Neural cell (in vitro differentiated cells): ENCODE data around the gene KRTAP20-1. TPM values are rescaled to one million over a fixed set of nuclear protein-coding genes. Genes with fewer than 3 reads are reported as not detected.

ENCODE experiments used
- H2AFZ ChIP-seq: fragments of 200-600, 300-800 bp; sonication (generic), shearing (Covaris generic); 2 replicates; pipeline ENCODE4 v1.6.0; 2014; ENCODE audit warnings: low read depth, mild to moderate bottlenecking, antibody characterized with exemption, low read length, moderate library complexity
- H3F3A ChIP-seq: fragments of 200-600 bp; shearing (Covaris generic); 2 replicates; pipeline ENCODE4 v1.6.1; 2016; ENCODE audit warnings: mild to moderate bottlenecking, moderate library complexity, mixed read lengths, antibody characterized with exemption, low read length; ENCODE audit not compliant: insufficient read depth, poor library complexity, severe bottlenecking
- H3K27ac ChIP-seq: fragments of 200-600, 300-800 bp; sonication (generic), shearing (Covaris generic); 2 replicates; pipeline ENCODE4 v1.5.1; 2014; ENCODE audit warnings: mild to moderate bottlenecking, low read length, moderate library complexity
- H3K27me3 ChIP-seq: fragments of 300-800, 200-600 bp; sonication (generic), shearing (Covaris generic); 2 replicates; pipeline ENCODE4 v1.6.0; 2014; ENCODE audit warnings: mild to moderate bottlenecking, low read depth, low read length, moderate library complexity; ENCODE audit not compliant: insufficient read depth
- H3K36me3 ChIP-seq: fragments of 300-800, 200-600 bp; sonication (generic), shearing (Covaris generic); 2 replicates; pipeline ENCODE4 v1.5.1; 2014; ENCODE audit warnings: mild to moderate bottlenecking, antibody characterized with exemption, low read length, moderate library complexity; ENCODE audit not compliant: insufficient read depth
- H3K4me2 ChIP-seq: fragments of 300-800, 200-600 bp; sonication (generic), shearing (Covaris generic); 2 replicates; pipeline ENCODE4 v1.6.0; 2014; ENCODE audit warnings: mild to moderate bottlenecking, low read length
- H3K4me3 ChIP-seq: fragments of 300-800, 200-600 bp; sonication (generic), shearing (Covaris generic); 2 replicates; pipeline ENCODE4 v1.5.1; 2014; ENCODE audit warnings: mild to moderate bottlenecking, low read length, moderate library complexity
- H3K79me2 ChIP-seq: fragments of 200-600 bp; shearing (Covaris generic); replicated peaks from 2 replicates; pipeline ENCODE4 v1.6.0; 2014; ENCODE audit warnings: mild to moderate bottlenecking, low read length, moderate library complexity; ENCODE audit not compliant: insufficient read depth
- H3K9ac ChIP-seq: fragments of 300-800, 200-600 bp; sonication (generic), shearing (Covaris generic); 2 replicates; pipeline ENCODE4 v1.6.1; 2016; ENCODE audit warnings: mild to moderate bottlenecking, low read length, mixed read lengths
- H3K9me2 ChIP-seq: fragments of 200-600 bp; shearing (Covaris generic); 2 replicates; pipeline ENCODE4 v1.6.1; 2016; ENCODE audit warnings: mild to moderate bottlenecking, low read length, mixed read lengths; ENCODE audit not compliant: insufficient read depth
- H3K9me3 ChIP-seq: fragments of 200-600, 300-800 bp; sonication (generic), shearing (Covaris generic); 2 replicates; pipeline ENCODE4 v1.6.1; 2016; ENCODE audit warnings: mild to moderate bottlenecking, mixed run types, low read length, moderate library complexity, mixed read lengths
- H4K20me1 ChIP-seq: fragments of 200-600 bp; shearing (Covaris generic); 2 replicates; pipeline ENCODE4 v1.6.1; 2016; ENCODE audit warnings: mild to moderate bottlenecking, mixed run types; ENCODE audit not compliant: insufficient read depth
- EP300 ChIP-seq: fragments of 450-650 bp; conservative IDR thresholded peaks from 2 replicates; pipeline ENCODE4 v1.6.1; 2014; ENCODE audit warnings: antibody characterized with exemption, mild to moderate bottlenecking, moderate library complexity; ENCODE audit not compliant: poor library complexity, severe bottlenecking
- EZH2 ChIP-seq: fragments of 200-600, 300-800 bp; shearing (Covaris generic), sonication (generic); IDR thresholded peaks from 2 replicates; pipeline ENCODE4 v1.6.1; 2014; ENCODE audit warnings: antibody characterized with exemption, low read length, borderline replicate concordance, mild to moderate bottlenecking; ENCODE audit not compliant: insufficient read depth, poor library complexity, severe bottlenecking
- MXI1 ChIP-seq: fragments of 450-650 bp; conservative IDR thresholded peaks from 2 replicates; pipeline ENCODE4 v1.6.1; 2014; ENCODE audit warnings: antibody characterized with exemption, mild to moderate bottlenecking; ENCODE audit not compliant: poor library complexity, severe bottlenecking
- POLR2AphosphoS5 ChIP-seq: IDR thresholded peaks from 2 replicates; pipeline ENCODE4 v1.6.1; 2012
- RAD21 ChIP-seq: fragments of 450-650 bp; conservative IDR thresholded peaks from 2 replicates; pipeline ENCODE4 v1.6.1; 2014; ENCODE audit warnings: antibody characterized with exemption, mild to moderate bottlenecking, moderate library complexity
- SMC3 ChIP-seq: fragments of 450-650 bp; conservative IDR thresholded peaks from 2 replicates; pipeline ENCODE4 v1.6.1; 2014; ENCODE audit warnings: antibody characterized with exemption, mild to moderate bottlenecking, moderate library complexity; ENCODE audit not compliant: poor library complexity
- TAF1 ChIP-seq: IDR thresholded peaks from 2 replicates; pipeline ENCODE4 v1.6.1; 2012; ENCODE audit warnings: low read depth
- polyA plus RNA-seq: library from polyadenylated mRNA; depleted of rRNA; stranded (reverse); fragments of >200 nt; gene quantifications from 2 replicates; pipeline ENCODE4 v1.2.3, GENCODE V29; 2014
- TF ChIP-seq, protein P1 (sequence below): IDR thresholded peaks from 2 replicates; pipeline ENCODE4 v1.6.1; 2012; ENCODE audit warnings: borderline replicate concordance
- TF ChIP-seq, protein P2 (sequence below): fragments of 450-650 bp; IDR thresholded peaks from 2 replicates; pipeline ENCODE4 v1.5.1; 2014; ENCODE audit warnings: antibody characterized with exemption, mild to moderate bottlenecking, moderate library complexity; ENCODE audit not compliant: poor library complexity, severe bottlenecking

Gene KRTAP20-1
- polyA plus RNA-seq, 1 donor from 2014 or later = not detected

GRCh38 chr21:30625449-30626165 is 9.4 kb downstream of the KRTAP20-1 start:
- Histone ChIP-seq H2AFZ (no peak overlapping the region), H3K79me2 (no peaks in the 10 kb centered on the region), H3K9me2 (no peaks in the 10 kb centered on the region), H3K27ac (no peak overlapping the region), H3K4me2 (no peak overlapping the region), H3K4me3 (no peak overlapping the region), H4K20me1 (no peaks in the 10 kb centered on the region), H3K9me3 (peaks cover 6% of the 10 kb centered on the region), H3K27me3 (no peaks in the 10 kb centered on the region), H3F3A (no peaks in the 10 kb centered on the region), H3K9ac (no peak overlapping the region), H3K36me3 (no peaks in the 10 kb centered on the region)
- TF ChIP-seq POLR2AphosphoS5 (no peak), TAF1 (no peak), RAD21 (no peak), SMC3 (no peak), EP300 (no peak), EZH2 (no peak), MXI1 (no peak)
- TF ChIP-seq, protein P1, sequence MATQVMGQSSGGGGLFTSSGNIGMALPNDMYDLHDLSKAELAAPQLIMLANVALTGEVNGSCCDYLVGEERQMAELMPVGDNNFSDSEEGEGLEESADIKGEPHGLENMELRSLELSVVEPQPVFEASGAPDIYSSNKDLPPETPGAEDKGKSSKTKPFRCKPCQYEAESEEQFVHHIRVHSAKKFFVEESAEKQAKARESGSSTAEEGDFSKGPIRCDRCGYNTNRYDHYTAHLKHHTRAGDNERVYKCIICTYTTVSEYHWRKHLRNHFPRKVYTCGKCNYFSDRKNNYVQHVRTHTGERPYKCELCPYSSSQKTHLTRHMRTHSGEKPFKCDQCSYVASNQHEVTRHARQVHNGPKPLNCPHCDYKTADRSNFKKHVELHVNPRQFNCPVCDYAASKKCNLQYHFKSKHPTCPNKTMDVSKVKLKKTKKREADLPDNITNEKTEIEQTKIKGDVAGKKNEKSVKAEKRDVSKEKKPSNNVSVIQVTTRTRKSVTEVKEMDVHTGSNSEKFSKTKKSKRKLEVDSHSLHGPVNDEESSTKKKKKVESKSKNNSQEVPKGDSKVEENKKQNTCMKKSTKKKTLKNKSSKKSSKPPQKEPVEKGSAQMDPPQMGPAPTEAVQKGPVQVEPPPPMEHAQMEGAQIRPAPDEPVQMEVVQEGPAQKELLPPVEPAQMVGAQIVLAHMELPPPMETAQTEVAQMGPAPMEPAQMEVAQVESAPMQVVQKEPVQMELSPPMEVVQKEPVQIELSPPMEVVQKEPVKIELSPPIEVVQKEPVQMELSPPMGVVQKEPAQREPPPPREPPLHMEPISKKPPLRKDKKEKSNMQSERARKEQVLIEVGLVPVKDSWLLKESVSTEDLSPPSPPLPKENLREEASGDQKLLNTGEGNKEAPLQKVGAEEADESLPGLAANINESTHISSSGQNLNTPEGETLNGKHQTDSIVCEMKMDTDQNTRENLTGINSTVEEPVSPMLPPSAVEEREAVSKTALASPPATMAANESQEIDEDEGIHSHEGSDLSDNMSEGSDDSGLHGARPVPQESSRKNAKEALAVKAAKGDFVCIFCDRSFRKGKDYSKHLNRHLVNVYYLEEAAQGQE = no peak
- TF ChIP-seq, protein P2, sequence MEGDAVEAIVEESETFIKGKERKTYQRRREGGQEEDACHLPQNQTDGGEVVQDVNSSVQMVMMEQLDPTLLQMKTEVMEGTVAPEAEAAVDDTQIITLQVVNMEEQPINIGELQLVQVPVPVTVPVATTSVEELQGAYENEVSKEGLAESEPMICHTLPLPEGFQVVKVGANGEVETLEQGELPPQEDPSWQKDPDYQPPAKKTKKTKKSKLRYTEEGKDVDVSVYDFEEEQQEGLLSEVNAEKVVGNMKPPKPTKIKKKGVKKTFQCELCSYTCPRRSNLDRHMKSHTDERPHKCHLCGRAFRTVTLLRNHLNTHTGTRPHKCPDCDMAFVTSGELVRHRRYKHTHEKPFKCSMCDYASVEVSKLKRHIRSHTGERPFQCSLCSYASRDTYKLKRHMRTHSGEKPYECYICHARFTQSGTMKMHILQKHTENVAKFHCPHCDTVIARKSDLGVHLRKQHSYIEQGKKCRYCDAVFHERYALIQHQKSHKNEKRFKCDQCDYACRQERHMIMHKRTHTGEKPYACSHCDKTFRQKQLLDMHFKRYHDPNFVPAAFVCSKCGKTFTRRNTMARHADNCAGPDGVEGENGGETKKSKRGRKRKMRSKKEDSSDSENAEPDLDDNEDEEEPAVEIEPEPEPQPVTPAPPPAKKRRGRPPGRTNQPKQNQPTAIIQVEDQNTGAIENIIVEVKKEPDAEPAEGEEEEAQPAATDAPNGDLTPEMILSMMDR = no peak

- Histone ChIP-seq H3K27ac (no peak overlapping the region), H3K9ac (no peak overlapping the region), H3K79me2 (no peaks in the 10 kb centered on the region), H3K27me3 (no peaks in the 10 kb centered on the region), H3K9me3 (peaks cover 6% of the 10 kb centered on the region), H3K9me2 (no peaks in the 10 kb centered on the region), H3K4me3 (no peak overlapping the region), H3F3A (no peaks in the 10 kb centered on the region), H4K20me1 (no peaks in the 10 kb centered on the region), H2AFZ (no peak overlapping the region), H3K4me2 (no peak overlapping the region), H3K36me3 (no peaks in the 10 kb centered on the region)
- TF ChIP-seq, protein P2 = no peak
- TF ChIP-seq POLR2AphosphoS5 = no peak
- no peak for TF ChIP-seq RAD21
- TF ChIP-seq, protein P1 = no peak
- no peak for TF ChIP-seq MXI1
- TF ChIP-seq EZH2 = no peak
- no peak for TF ChIP-seq TAF1
- TF ChIP-seq SMC3 = no peak
- no peak for TF ChIP-seq EP300
Measured at GRCh38 chr21:30628109-30628508, 11.9 kb downstream of the KRTAP20-1 start.
